ENCODE measurements around the gene CPS1.

The CPS1 gene

DNA sequence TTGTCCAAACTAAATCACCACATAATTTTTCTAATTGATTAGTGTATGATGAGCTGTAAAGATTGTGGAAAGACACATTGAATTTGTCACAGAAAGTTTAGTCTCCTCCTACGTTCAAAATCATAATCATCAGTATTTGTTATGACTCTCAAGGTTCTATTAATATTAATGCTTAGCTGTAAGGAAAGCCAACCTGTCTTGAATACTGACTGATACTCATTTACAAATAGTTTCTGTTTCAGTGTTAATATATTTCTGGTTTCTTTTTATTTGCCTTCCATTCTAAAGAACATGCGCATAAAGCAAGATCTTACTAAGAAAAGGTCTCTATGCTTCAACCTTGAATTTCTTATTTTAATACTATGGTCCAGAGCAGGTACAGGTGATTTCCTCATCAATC lies 55.1 kb downstream of the CPS1 start:
- TF ChIP-seq ZNF384 (IDR thresholded peaks at IDR 0.05), result no peak
- no peak for TF ChIP-seq FOXM1 (IDR thresholded peaks at IDR 0.05; ENCODE audit: borderline replicate concordance)
- no peak for TF ChIP-seq HDGF (IDR thresholded peaks at IDR 0.05; ENCODE audit: borderline replicate concordance)
- no peak for TF ChIP-seq SP1 (IDR thresholded peaks at IDR 0.05)
- no peak for TF ChIP-seq ELF4 (IDR thresholded peaks at IDR 0.05)
- TF ChIP-seq TARDBP (IDR thresholded peaks at IDR 0.05), result no peak
- no peak for DNase-seq (ENCODE audit: extremely low spot score)
- ChIA-PET POLR2A (no interaction called here), CTCF (no interaction called here)

DNA sequence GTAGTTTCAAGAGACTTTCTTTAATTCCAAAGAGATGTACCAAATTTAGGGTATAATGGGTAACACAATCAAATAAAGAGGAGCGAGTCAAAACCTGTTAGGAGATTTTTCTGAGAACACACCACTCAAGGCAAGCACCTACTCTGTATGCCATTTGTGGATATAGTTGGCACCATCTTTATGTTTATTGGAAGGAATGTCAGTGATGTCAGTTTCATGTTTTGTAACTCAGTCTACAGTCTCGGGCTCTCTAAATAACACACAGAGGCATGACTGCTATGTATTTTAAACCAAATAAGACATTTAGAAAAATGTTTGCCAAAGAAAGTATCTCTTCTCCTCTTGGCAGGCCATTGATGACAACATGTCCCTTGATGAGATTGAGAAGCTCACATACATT lies 59.7 kb downstream of the CPS1 start:
- no peak for DNase-seq (ENCODE audit: extremely low spot score)
- ChIA-PET POLR2A (no interaction called here), CTCF (no interaction called here)
- no peak for TF ChIP-seq FOXK2 (IDR thresholded peaks at IDR 0.05)
- no peak for TF ChIP-seq SUZ12 (IDR thresholded peaks at IDR 0.05)
- TF ChIP-seq FOXM1 (IDR thresholded peaks at IDR 0.05; ENCODE audit: borderline replicate concordance), result no peak
- no peak for TF ChIP-seq ARNT (IDR thresholded peaks at IDR 0.05)
- no peak for TF ChIP-seq ZNF384 (IDR thresholded peaks at IDR 0.05)
- no peak for TF ChIP-seq CTBP1 (IDR thresholded peaks at IDR 0.05; ENCODE audit: borderline replicate concordance)
- TF ChIP-seq LEF1 (IDR thresholded peaks at IDR 0.05; ENCODE audit: borderline replicate concordance), result no peak
- TF ChIP-seq FOXA1 (IDR thresholded peaks at IDR 0.05), result no peak
- no peak for TF ChIP-seq L3MBTL2 (conservative IDR thresholded peaks at IDR 0.05)
- no peak for TF ChIP-seq HDGF (IDR thresholded peaks at IDR 0.05; ENCODE audit: borderline replicate concordance)
- TF ChIP-seq NFRKB (IDR thresholded peaks at IDR 0.05), result no peak
- TF ChIP-seq, protein P1, sequence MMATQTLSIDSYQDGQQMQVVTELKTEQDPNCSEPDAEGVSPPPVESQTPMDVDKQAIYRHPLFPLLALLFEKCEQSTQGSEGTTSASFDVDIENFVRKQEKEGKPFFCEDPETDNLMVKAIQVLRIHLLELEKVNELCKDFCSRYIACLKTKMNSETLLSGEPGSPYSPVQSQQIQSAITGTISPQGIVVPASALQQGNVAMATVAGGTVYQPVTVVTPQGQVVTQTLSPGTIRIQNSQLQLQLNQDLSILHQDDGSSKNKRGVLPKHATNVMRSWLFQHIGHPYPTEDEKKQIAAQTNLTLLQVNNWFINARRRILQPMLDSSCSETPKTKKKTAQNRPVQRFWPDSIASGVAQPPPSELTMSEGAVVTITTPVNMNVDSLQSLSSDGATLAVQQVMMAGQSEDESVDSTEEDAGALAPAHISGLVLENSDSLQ (IDR thresholded peaks at IDR 0.05), result no peak
- no peak for TF ChIP-seq BHLHE40 (IDR thresholded peaks at IDR 0.05; ENCODE audit: borderline replicate concordance)
- no peak for TF ChIP-seq SP1 (IDR thresholded peaks at IDR 0.05)
- TF ChIP-seq TARDBP (IDR thresholded peaks at IDR 0.05), result no peak

DNA sequence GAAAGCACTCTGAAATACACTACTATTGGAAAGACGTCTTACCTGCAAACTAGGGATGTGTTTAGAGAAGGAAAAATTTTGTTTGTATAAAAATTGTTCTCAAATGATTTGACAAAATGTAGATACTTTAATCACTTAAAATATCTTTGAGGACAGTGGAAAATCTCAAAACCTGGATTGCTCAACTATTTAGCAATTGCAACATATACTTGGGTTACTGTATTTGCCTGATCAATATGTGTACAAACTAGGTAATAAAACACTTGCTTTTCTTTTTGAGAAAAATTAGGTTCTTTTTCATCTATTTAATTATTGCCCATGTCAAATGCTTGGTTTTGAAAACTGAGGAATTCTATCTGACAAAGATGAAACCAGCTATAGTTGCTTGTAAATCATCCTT lies 60.9 kb downstream of the CPS1 start:
- CTCF ChIA-PET, result interaction anchor here (0.6 to 1.7 kb wide), 2 partner anchors 540 to 1020 kb away, joined by 5 to 6 read pairs; no protein-coding TSS in a partner anchor
- DNase-seq (ENCODE audit: extremely low spot score), result no peak
- no peak for TF ChIP-seq ZNF384 (IDR thresholded peaks at IDR 0.05)
- no peak for TF ChIP-seq TARDBP (IDR thresholded peaks at IDR 0.05)
- TF ChIP-seq ARNT (IDR thresholded peaks at IDR 0.05), result no peak
- POLR2A ChIA-PET, result no interaction called here

DNA sequence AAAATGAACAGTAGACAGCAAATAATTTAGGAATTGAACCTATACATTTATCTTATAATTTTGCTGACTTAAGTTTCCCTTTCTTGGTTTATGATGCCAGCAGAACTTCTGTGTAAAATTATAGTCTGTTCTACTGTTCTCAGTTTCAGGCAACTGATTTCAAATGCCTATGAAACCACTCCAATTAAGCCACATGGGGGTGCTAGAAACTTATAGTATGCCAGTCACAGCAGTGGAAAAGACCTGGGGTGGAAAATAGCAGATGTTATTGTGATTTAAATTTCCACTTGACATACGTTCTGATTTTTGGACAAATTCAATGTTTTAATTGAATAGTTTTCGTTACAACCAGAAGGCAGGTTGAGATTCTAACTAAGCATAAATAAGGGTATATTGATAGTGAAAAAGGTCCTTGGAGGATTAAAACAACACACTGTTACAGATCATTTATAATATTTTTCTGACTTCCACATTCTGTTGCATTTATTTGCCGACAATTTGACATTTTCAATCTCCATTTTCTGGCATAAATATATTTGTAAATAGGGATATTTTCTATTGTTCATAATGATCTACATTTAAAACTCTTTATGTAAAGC lies 61.4 kb downstream of the CPS1 start:
- POLR2A ChIA-PET, result no interaction called here
- CTCF ChIA-PET, result interaction anchor here (0.6 to 1.7 kb wide), 3 partner anchors 10 to 1020 kb away, joined by 4 to 6 read pairs (median 5); no protein-coding TSS in a partner anchor
- TF ChIP-seq CTBP1 (IDR thresholded peaks at IDR 0.05; ENCODE audit: borderline replicate concordance), result no peak
- TF ChIP-seq FOXK2 (IDR thresholded peaks at IDR 0.05), result no peak
- peak; percentile 35 for DNase-seq (ENCODE audit: extremely low spot score)

DNA sequence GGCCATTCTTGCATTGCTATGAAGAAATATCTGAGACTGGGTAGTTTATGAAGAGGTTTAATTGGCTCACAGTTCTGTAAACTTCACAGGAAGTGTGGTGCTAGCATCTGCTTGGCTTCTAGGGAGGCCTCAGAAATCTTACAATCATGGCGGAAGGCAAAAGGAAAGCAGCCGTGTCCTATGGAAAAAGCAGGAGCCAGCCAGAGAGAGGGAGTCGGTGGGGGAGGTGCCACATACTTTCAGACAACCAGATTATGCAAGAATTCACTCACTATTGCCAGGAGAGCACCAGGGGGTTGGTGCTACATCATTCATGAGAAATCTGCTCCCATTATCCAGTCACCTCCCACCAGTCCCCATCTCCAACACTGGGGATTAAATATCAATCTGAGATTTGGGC lies 64.1 kb downstream of the CPS1 start:
- POLR2A ChIA-PET, result no interaction called here
- no peak for TF ChIP-seq SUZ12 (IDR thresholded peaks at IDR 0.05)
- no peak for TF ChIP-seq BHLHE40 (IDR thresholded peaks at IDR 0.05; ENCODE audit: borderline replicate concordance)
- CTCF ChIA-PET, result no interaction called here
- DNase-seq (ENCODE audit: extremely low spot score), result no peak

DNA sequence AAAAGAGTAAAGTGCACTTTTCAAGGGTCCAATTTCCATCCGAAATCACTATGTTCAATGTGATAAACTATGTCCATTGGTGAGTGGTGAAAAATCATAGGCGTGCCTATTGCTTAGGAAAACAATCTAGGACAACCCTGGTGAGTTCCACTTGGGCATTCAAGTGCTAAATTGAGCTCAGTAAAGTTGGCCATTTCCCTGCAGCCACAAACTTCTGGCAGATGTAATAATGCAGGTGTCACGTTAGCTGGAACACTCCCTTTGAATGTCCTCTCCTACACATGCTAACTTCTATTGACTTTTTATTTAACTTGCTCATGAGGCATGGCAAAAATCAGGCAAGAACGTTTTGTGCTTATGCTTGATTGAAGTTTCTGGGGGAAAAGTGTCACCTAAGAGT lies 67.1 kb downstream of the CPS1 start:
- TF ChIP-seq CTBP1 (IDR thresholded peaks at IDR 0.05; ENCODE audit: borderline replicate concordance), result no peak
- no peak for TF ChIP-seq L3MBTL2 (conservative IDR thresholded peaks at IDR 0.05)
- TF ChIP-seq NFRKB (IDR thresholded peaks at IDR 0.05), result no peak
- no peak for TF ChIP-seq FOXK2 (IDR thresholded peaks at IDR 0.05)
- no peak for TF ChIP-seq LEF1 (IDR thresholded peaks at IDR 0.05; ENCODE audit: borderline replicate concordance)
- no peak for TF ChIP-seq ARNT (IDR thresholded peaks at IDR 0.05)
- no peak for TF ChIP-seq BHLHE40 (IDR thresholded peaks at IDR 0.05; ENCODE audit: borderline replicate concordance)
- ChIA-PET POLR2A (no interaction called here), CTCF (no interaction called here)
- no peak for DNase-seq (ENCODE audit: extremely low spot score)

DNA sequence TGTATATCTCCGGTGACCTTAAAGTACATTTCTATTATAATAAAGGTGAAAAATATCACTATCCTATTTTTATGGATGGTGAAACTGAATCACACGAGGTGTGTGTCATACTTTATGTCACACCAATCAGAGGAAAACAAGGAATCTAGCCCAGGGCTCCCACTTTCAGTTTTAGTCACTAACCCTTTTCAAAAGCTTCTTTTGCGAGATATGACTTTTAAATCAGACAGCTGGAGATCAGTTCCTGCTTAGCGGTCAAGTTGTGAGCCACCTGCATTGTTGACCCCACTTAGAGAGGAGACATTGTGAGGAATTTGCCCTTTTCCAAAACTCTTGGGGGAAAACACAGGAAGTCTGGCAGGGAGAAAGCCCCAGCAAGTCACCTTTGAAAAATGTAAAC lies 70.5 kb downstream of the CPS1 start:
- POLR2A ChIA-PET, result no interaction called here
- TF ChIP-seq HDGF (IDR thresholded peaks at IDR 0.05; ENCODE audit: borderline replicate concordance), result no peak
- TF ChIP-seq ARNT (IDR thresholded peaks at IDR 0.05), result no peak
- no peak for TF ChIP-seq FOXA1 (IDR thresholded peaks at IDR 0.05)
- no peak for TF ChIP-seq NFRKB (IDR thresholded peaks at IDR 0.05)
- TF ChIP-seq TARDBP (IDR thresholded peaks at IDR 0.05), result no peak
- no peak for TF ChIP-seq FOXK2 (IDR thresholded peaks at IDR 0.05)
- TF ChIP-seq LEF1 (IDR thresholded peaks at IDR 0.05; ENCODE audit: borderline replicate concordance), result no peak
- TF ChIP-seq ZNF384 (IDR thresholded peaks at IDR 0.05), result no peak
- no peak for TF ChIP-seq CTBP1 (IDR thresholded peaks at IDR 0.05; ENCODE audit: borderline replicate concordance)
- no peak for TF ChIP-seq L3MBTL2 (conservative IDR thresholded peaks at IDR 0.05)
- TF ChIP-seq, protein P1 (IDR thresholded peaks at IDR 0.05), result no peak
- no peak for TF ChIP-seq ELF4 (IDR thresholded peaks at IDR 0.05)
- TF ChIP-seq FOXM1 (IDR thresholded peaks at IDR 0.05; ENCODE audit: borderline replicate concordance), result no peak
- CTCF ChIA-PET, result no interaction called here
- no peak for DNase-seq (ENCODE audit: extremely low spot score)

All from HEK293T (cell line).